Measurements from ENCODE around the gene RBM18. TPM values are rescaled to one million over a fixed set of nuclear protein-coding genes. Genes with fewer than 3 reads are reported as not detected.

RBM18 gene
- total and polyA plus RNA-seq, 8 donors = 17.8 to 38.7 (median 28.7) TPM

GRCh38 chr9:122307061-122307460, 42.4 kb upstream of the RBM18 start:
- DNase-seq (no peak), ATAC-seq (peak; percentile 46)
- intact Hi-C loops (cut with DNase I) = no loop called here
- Histone ChIP-seq H3K36me3 (peaks cover 0 to 21% of the 10 kb centered on the region in 2 donors), H3K27ac (peak overlapping the region in 1 of 2 donors; percentile 26), H3K4me3 (no peak overlapping the region), H3K4me1 (peaks cover 4 to 6% of the 10 kb centered on the region in 2 donors), H3K27me3 (no peaks in the 10 kb centered on the region), H3K9me3 (no peaks in the 10 kb centered on the region)
- TF ChIP-seq CTCF (IDR thresholded peaks at IDR 0.05) = no peak

GRCh38 chr9:122302237-122303093, 37.8 kb upstream of the RBM18 start:
- DNase-seq (no peak), ATAC-seq (no peak)
- no peak overlapping the region for H3K4me3 ChIP-seq
- peaks cover 0 to 20% of the 10 kb centered on the region in 2 donors for H3K36me3 ChIP-seq
- H3K27me3 ChIP-seq = no peaks in the 10 kb centered on the region
- H3K9me3 ChIP-seq = no peaks in the 10 kb centered on the region
- H3K4me1 ChIP-seq = peaks cover 4% of the 10 kb centered on the region in 2 donors
- TF ChIP-seq CTCF (IDR thresholded peaks at IDR 0.05) = no peak
- H3K27ac ChIP-seq = no peak overlapping the region
- intact Hi-C loops (cut with DNase I) = no loop called here

- H3K4me1 ChIP-seq = no peaks in the 10 kb centered on the region
- H3K36me3 ChIP-seq = peaks cover 0 to 38% of the 10 kb centered on the region in 2 donors
- no peaks in the 10 kb centered on the region for H3K9me3 ChIP-seq
- H3K27me3 ChIP-seq = no peaks in the 10 kb centered on the region
- ATAC-seq (peak; percentile 49), DNase-seq (no peak)
- no peak for TF ChIP-seq CTCF (IDR thresholded peaks at IDR 0.05)
- H3K4me3 ChIP-seq = no peak overlapping the region
- no peak overlapping the region for H3K27ac ChIP-seq
- intact Hi-C loops (cut with DNase I) = no loop called here
Measured at GRCh38 chr9:122297512-122297911, 32.9 kb upstream of the RBM18 start.

GRCh38 chr9:122294531-122294930, 29.9 kb upstream of the RBM18 start:
- intact Hi-C loops (cut with DNase I) = no loop called here
- TF ChIP-seq CTCF (IDR thresholded peaks at IDR 0.05) = no peak
- H3K4me1 ChIP-seq = no peaks in the 10 kb centered on the region
- peaks cover 0 to 59% of the 10 kb centered on the region in 2 donors for H3K36me3 ChIP-seq
- DNase-seq (no peak), ATAC-seq (no peak)
- no peak overlapping the region for H3K27ac ChIP-seq
- H3K4me3 ChIP-seq = no peak overlapping the region
- H3K9me3 ChIP-seq = no peaks in the 10 kb centered on the region
- no peaks in the 10 kb centered on the region for H3K27me3 ChIP-seq

GRCh38 chr9:122291458-122291857, 26.8 kb upstream of the RBM18 start:
- H3K9me3 ChIP-seq = no peaks in the 10 kb centered on the region
- DNase-seq = no peak
- intact Hi-C loops (cut with DNase I) = no loop called here
- H3K36me3 ChIP-seq = peaks cover 2 to 67% of the 10 kb centered on the region in 2 donors
- peaks cover 0 to 7% of the 10 kb centered on the region in 2 donors for H3K4me1 ChIP-seq
- H3K27ac ChIP-seq = no peak overlapping the region
- no peak for TF ChIP-seq CTCF (IDR thresholded peaks at IDR 0.05)
- H3K27me3 ChIP-seq = no peaks in the 10 kb centered on the region
- H3K4me3 ChIP-seq = no peak overlapping the region
- ATAC-seq = no peak

All from left lung (tissue), 10 donors.